Brain microvascular endothelial cell (primary cell): ENCODE data around the gene HSD17B1.

ENCODE experiments used
- DNase-seq: peaks from one replicate; pipeline ENCODE4 v3.0.0-alpha.2; 2020
- H3K27ac ChIP-seq: fragments of 250-450 bp; sonication (Bioruptor Pico); 2 replicates; pipeline ENCODE4 v1.5.1; 2020; ENCODE audit warnings: mild to moderate bottlenecking, moderate library complexity
- H3K27me3 ChIP-seq: fragments of 250-450 bp; sonication (Bioruptor Pico); replicated peaks from 2 replicates; pipeline ENCODE4 v1.5.1; 2020; ENCODE audit warnings: mild to moderate bottlenecking
- H3K36me3 ChIP-seq: fragments of 250-450 bp; sonication (Bioruptor Pico); replicated peaks from 2 replicates; pipeline ENCODE4 v1.5.1; 2020; ENCODE audit warnings: mild to moderate bottlenecking
- H3K4me3 ChIP-seq: 2 replicates; pipeline ENCODE4 v1.5.1; 2011; ENCODE audit warnings: low read depth, mild to moderate bottlenecking, control low read depth, low read length, moderate library complexity
- in situ Hi-C: cut with HindIII; loops from 2 replicates; pipeline ENCODE4 v1.10.0; 2017; ENCODE audit warnings: low sequenced_read_pairs, low pct_ligation_motif_present
- TF ChIP-seq, protein P1 (sequence below): IDR thresholded peaks from 2 replicates; pipeline ENCODE4 v1.5.1; 2011; ENCODE audit warnings: low read depth, mild to moderate bottlenecking, moderate library complexity, low read length, control low read depth, inconsistent platforms; ENCODE audit errors: missing control alignments

Gene HSD17B1

DNA sequence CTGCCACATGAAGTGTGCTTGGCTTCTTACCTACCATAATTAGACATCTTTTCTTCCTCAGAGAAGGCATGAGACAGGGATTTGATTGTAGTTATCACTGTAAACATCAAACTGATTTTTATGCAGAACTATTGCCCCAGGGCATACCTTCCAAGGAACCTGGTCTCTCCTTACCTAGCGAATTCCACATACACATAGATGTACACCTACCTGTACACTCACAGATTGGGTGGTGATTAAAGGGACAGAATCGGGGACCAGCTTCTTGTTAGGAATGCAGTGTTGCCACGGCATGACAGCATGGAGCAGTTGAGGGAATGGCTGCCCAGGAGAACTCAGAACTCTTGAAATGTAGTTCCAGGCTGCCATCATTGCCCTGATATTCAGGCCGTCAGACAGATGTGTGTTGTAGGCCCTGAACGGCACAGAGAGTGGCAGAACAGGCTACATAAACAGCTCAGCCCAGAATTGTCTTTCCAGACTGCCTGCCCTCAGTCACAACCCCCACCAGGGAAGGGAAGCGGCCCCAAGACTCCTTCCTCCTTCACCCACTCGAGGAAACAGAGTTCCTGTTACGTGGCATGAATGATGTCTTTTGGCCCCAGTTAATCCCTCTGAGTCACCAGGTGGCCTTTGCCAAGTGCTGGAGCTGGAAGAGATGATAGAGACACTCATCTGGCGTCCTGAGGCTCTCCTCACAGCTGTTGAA is 34.5 kb upstream of the HSD17B1 start:
- peak overlapping the region; percentile 99 for H3K27ac ChIP-seq
- peak; percentile 91 for DNase-seq
- TF ChIP-seq, protein P1, sequence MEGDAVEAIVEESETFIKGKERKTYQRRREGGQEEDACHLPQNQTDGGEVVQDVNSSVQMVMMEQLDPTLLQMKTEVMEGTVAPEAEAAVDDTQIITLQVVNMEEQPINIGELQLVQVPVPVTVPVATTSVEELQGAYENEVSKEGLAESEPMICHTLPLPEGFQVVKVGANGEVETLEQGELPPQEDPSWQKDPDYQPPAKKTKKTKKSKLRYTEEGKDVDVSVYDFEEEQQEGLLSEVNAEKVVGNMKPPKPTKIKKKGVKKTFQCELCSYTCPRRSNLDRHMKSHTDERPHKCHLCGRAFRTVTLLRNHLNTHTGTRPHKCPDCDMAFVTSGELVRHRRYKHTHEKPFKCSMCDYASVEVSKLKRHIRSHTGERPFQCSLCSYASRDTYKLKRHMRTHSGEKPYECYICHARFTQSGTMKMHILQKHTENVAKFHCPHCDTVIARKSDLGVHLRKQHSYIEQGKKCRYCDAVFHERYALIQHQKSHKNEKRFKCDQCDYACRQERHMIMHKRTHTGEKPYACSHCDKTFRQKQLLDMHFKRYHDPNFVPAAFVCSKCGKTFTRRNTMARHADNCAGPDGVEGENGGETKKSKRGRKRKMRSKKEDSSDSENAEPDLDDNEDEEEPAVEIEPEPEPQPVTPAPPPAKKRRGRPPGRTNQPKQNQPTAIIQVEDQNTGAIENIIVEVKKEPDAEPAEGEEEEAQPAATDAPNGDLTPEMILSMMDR: no peak
- no peaks in the 10 kb centered on the region for H3K27me3 ChIP-seq
- H3K4me3 ChIP-seq: no peak overlapping the region
- in situ Hi-C loops: loop anchor here (25.0 kb wide), 1 partner anchor 206 kb away; no protein-coding TSS in a partner anchor
- H3K36me3 ChIP-seq: no peaks in the 10 kb centered on the region

- Histone ChIP-seq H3K27ac (peak overlapping the region; percentile 99), H3K36me3 (no peaks in the 10 kb centered on the region), H3K4me3 (no peak overlapping the region), H3K27me3 (no peaks in the 10 kb centered on the region)
- TF ChIP-seq, protein P1: no peak
- peak; percentile 24 for DNase-seq
- in situ Hi-C loops: loop anchor here (25.0 kb wide), 1 partner anchor 207 kb away; no protein-coding TSS in a partner anchor
These were observed 33.8 kb upstream of the HSD17B1 start for GRCh38 chr17:42518755-42519545.

- no peak overlapping the region for H3K4me3 ChIP-seq
- TF ChIP-seq, protein P1: peak; percentile 28
- H3K36me3 ChIP-seq: no peaks in the 10 kb centered on the region
- in situ Hi-C loops: loop anchor here (25.0 kb wide), 1 partner anchor 208 kb away; no protein-coding TSS in a partner anchor
- H3K27ac ChIP-seq: peak overlapping the region; percentile 99
- H3K27me3 ChIP-seq: no peaks in the 10 kb centered on the region
- peak; percentile 96 for DNase-seq
These were observed 32.9 kb upstream of the HSD17B1 start for GRCh38 chr17:42519546-42520491.

DNA sequence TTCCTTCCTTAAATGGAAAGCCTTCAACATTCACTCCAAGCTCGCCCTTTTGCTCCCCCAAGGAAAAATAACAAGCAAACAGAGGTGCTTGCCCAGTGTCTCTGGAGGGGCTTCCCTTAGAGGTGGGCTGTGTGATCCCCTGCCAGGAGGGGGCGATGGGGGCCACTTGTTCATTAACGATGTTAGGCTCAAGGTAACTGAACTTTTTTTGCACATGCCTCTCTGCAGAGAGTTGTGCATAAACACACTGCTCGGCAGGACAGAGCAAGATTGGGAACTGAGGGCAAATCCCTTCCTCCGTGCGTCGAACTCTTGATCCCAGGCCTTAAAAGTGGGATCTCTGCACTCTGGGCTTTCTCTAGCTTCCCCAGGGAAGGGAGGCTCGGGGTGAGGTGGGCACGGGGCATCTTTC is 32.2 kb upstream of the HSD17B1 start:
- TF ChIP-seq, protein P1: peak; percentile 51

GRCh38 chr17:42521036-42521435 is 31.7 kb upstream of the HSD17B1 start:
- in situ Hi-C loops: loop anchor here (25.0 kb wide), 1 partner anchor 209 kb away; no protein-coding TSS in a partner anchor
- TF ChIP-seq, protein P1: peak; percentile 11
- H3K36me3 ChIP-seq: no peaks in the 10 kb centered on the region
- peak overlapping the region; percentile 99 for H3K27ac ChIP-seq
- no peak for DNase-seq
- H3K4me3 ChIP-seq: no peak overlapping the region
- no peaks in the 10 kb centered on the region for H3K27me3 ChIP-seq

More for the DNA sequence above, 32.2 kb upstream of the HSD17B1 start:
- Histone ChIP-seq H3K27me3 (no peaks in the 10 kb centered on the region), H3K4me3 (no peak overlapping the region), H3K36me3 (no peaks in the 10 kb centered on the region), H3K27ac (peak overlapping the region; percentile 99)
- peak; percentile 39 for DNase-seq
- in situ Hi-C loops: loop anchor here (25.0 kb wide), 1 partner anchor 208 kb away; no protein-coding TSS in a partner anchor
